SU-DHL-6 (cell line): ENCODE results near the gene MYO1D.

ENCODE experiments used
- EZH2phosphoT487 ChIP-seq: fragments of 200-600 bp; sonication (generic), shearing (Covaris generic); conservative IDR thresholded peaks from 2 replicates; pipeline ENCODE4 v1.6.1; 2018; ENCODE audit warnings: mild to moderate bottlenecking, antibody characterized with exemption, low read length, moderate library complexity, mixed read lengths
- TF ChIP-seq, protein P1 (sequence below): fragments of 200-600 bp; sonication (generic); IDR thresholded peaks from one replicate; pipeline ENCODE4 v1.5.1; 2017; ENCODE audit warnings: antibody characterized with exemption, mild to moderate bottlenecking, low read length, moderate library complexity; ENCODE audit not compliant: insufficient read depth, poor library complexity, severe bottlenecking

DNA sequence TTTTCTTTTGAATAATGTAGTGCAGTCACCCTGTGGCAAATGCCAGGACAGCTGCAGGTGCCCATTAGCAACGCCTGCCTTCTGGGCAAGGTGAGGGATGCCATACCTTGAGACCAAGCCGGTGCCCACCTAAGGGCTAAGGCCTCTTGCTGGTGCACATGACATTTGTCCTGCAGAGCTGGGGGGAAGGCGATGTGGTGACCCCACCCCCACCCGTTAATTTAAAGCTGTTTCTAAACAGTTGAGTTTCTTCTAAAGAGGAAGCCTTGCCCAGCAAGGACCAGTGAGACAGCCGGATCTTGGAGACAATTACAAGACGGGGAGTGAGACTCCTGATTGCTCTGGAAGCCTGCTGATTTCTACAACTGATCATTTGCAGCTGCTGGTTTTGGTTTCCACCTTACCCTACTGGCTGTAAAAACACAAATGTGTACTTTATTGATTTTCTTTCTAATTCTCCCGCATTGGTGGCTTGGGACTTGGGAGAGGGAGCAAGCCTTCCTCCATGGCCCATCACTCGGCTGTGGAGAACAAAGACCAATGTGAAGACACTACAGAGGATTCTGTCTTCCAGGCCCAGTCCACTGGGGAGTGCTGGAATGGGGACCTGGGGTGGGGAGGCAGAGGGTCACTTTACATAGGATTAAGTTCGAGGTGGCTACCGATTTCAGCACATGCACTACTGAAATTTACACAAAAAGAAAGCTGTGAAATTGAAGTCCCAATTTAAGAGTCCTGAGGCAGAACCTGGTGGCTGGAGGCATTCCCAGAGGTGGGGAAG is 387.4 kb downstream of the MYO1D start:
- TF ChIP-seq, protein P1, sequence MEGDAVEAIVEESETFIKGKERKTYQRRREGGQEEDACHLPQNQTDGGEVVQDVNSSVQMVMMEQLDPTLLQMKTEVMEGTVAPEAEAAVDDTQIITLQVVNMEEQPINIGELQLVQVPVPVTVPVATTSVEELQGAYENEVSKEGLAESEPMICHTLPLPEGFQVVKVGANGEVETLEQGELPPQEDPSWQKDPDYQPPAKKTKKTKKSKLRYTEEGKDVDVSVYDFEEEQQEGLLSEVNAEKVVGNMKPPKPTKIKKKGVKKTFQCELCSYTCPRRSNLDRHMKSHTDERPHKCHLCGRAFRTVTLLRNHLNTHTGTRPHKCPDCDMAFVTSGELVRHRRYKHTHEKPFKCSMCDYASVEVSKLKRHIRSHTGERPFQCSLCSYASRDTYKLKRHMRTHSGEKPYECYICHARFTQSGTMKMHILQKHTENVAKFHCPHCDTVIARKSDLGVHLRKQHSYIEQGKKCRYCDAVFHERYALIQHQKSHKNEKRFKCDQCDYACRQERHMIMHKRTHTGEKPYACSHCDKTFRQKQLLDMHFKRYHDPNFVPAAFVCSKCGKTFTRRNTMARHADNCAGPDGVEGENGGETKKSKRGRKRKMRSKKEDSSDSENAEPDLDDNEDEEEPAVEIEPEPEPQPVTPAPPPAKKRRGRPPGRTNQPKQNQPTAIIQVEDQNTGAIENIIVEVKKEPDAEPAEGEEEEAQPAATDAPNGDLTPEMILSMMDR, result no peak
- TF ChIP-seq EZH2phosphoT487, result no peak
